VCaP (cell line): ENCODE results near the gene DNM3.

ENCODE experiments used
- H3K27ac ChIP-seq: fragments of 450-650 bp; 2 replicates; pipeline ENCODE4 v1.5.1; 2017
- CTCF ChIP-seq: fragments of 450-650 bp; conservative IDR thresholded peaks from 2 replicates; pipeline ENCODE4 v1.5.1; 2017; ENCODE audit warnings: mild to moderate bottlenecking, moderate library complexity

The DNM3 gene

GRCh38 chr1:171860696-171861095, 19.4 kb downstream of the DNM3 start:
- TF ChIP-seq CTCF = no peak
- H3K27ac ChIP-seq = no peak overlapping the region

DNA sequence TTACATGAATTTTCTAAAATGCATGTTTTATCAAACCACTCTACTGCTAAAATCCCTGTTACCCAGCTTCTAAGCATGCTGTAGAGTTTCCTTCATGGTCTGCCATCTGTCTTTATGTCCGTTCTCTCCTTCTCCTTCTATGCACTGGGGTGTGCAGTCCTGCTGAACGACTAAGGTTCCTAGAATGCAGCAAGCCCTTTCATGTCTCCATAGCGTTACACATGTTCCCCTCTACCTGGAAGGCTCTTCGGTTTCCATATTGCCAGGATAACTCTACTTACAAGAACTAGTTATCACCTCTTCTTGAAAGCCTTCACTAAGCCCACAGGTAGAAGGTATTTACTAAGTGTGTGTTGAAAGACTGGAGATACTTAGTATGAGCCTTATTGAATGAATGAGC, 22.2 kb downstream of the DNM3 start:
- no peak for TF ChIP-seq CTCF
- no peak overlapping the region for H3K27ac ChIP-seq

DNA sequence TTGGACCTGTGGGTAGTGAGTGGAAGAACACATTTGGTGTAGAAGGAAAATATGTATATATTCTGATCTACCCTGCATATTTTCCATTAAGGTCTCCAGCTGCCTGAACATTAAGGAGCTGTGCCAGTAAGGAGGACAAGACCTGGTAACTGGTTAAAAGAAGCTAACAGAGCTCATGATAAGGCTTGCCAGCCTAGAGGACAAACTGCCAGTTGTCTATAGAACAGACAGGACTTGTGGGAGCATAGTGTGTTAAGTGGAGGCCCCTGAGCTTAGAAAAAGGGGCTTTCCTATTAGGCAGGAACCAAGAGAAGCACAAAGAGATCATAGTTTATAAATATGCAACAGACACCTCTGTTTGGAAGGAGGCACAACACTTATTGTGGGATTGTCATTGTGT, 23.0 kb downstream of the DNM3 start:
- no peak for TF ChIP-seq CTCF

DNA sequence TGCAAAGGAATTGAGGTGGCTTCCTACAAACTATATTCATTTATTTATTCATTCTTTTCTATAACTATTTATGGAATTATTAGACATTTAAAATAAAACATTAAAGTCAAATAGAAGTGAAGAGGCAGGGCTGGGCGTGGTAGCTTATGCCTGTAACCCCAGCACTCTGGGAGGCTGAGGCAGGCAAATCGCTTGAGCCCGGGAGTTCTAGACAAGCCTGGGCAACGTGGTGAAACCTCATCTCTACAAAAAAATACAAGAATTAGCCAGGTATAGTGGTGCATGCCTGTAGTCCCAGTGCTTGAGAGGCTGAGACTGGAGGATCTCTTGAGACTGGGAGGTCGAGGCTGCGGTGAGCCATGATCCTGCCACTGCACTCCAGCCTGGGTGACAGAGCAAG, 23.8 kb downstream of the DNM3 start:
- H3K27ac ChIP-seq = no peak overlapping the region
- no peak for TF ChIP-seq CTCF

More for the DNA sequence above, 23.0 kb downstream of the DNM3 start:
- no peak overlapping the region for H3K27ac ChIP-seq

- no peak for TF ChIP-seq CTCF
- no peak overlapping the region for H3K27ac ChIP-seq
These were observed 25.9 kb downstream of the DNM3 start for GRCh38 chr1:171867236-171867635.

GRCh38 chr1:171868217-171868803, 27.0 kb downstream of the DNM3 start:
- TF ChIP-seq CTCF = no peak
- no peak overlapping the region for H3K27ac ChIP-seq

DNA sequence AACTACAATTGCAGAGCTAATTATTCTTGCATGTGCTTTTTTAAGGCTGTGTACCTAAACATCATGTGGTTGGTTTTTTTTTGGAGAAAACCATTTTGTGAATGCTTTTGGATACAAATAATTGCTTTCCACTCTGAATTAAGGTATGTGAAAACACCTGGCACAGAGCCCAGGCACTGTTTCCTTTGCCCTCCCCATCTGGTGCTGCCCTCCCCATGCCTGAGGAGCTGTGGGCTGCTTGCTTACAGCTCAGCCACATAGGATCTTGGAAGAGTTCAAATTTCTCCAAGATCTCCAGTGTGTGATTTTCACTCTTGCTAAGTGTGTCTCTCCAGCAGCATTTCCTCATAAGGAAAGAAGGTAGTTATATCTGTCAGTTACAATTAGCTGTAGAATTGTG, 27.8 kb downstream of the DNM3 start:
- TF ChIP-seq CTCF = no peak
- no peak overlapping the region for H3K27ac ChIP-seq
